Transverse colon (tissue), 4 donors: ENCODE data around the gene CFAP46. TPM values are rescaled to one million over a fixed set of nuclear protein-coding genes. Genes with fewer than 3 reads are reported as not detected.
"Not testable (repeated sequence)": the region's sequence is repeated elsewhere in the genome, so short reads cannot be mapped to it uniquely, and the experiment has no call there.

Experiments
- DNase-seq: peaks from one replicate; pipeline ENCODE4 v3.0.0-alpha.2; 2019
- H3K27ac ChIP-seq, 4 donors: fragments of 200-600 bp; sonication (generic); 2 replicates each; pipeline ENCODE4 v1.5.1; 2016 to 2018; ENCODE audit warnings: inconsistent platforms in 4 of 4
- H3K27me3 ChIP-seq: fragments of 200-600 bp; sonication (generic); 2 replicates; pipeline ENCODE4 v1.5.1; 2017; ENCODE audit warnings: inconsistent platforms
- H3K36me3 ChIP-seq, 4 donors: fragments of 200-600 bp; sonication (generic); 2 replicates each; pipeline ENCODE4 v1.5.1; 2017 to 2019; ENCODE audit warnings: inconsistent platforms in 4 of 4
- H3K4me1 ChIP-seq, 4 donors: fragments of 200-600 bp; sonication (generic); 2 replicates each; pipeline ENCODE4 v1.5.1; 2017 to 2020; ENCODE audit warnings: inconsistent platforms in 4 of 4
- H3K4me3 ChIP-seq, 4 donors: fragments of 200-600 bp; sonication (generic); 1 replicate in 1 of 4; 2 replicates in 3 of 4; pipeline versions ENCODE4 v1.5.1 to v1.6.1; 2017 to 2019; ENCODE audit warnings: inconsistent platforms in 4 of 4
- H3K9me3 ChIP-seq, 2 donors: fragments of 200-600 bp; sonication (generic); 2 replicates each; pipeline ENCODE4 v1.5.1; 2017 to 2019; ENCODE audit warnings: inconsistent platforms in 2 of 2
- CTCF ChIP-seq, 5 experiments: fragments of 200-600 bp in 3 of 5; fragments of 450-650 bp in 2 of 5; sonication (generic) in 3 of 5; IDR thresholded peaks; 1 replicate in 2 of 5; 2 replicates in 3 of 5; pipeline ENCODE4 v1.5.1; 2016 to 2017; ENCODE audit warnings: antibody characterized with exemption in 5 of 5, inconsistent platforms in 3 of 5, mild to moderate bottlenecking in 2 of 5, moderate library complexity in 1 of 5
- EP300 ChIP-seq: sonication (generic); formaldehyde crosslinking; IDR thresholded peaks from one replicate; pipeline ENCODE4 v1.6.1; 2017; ENCODE audit warnings: antibody characterized with exemption, low read depth
- POLR2A ChIP-seq: fragments of 450-650 bp; IDR thresholded peaks from one replicate; pipeline ENCODE4 v1.6.1; 2016; ENCODE audit warnings: antibody characterized with exemption, mild to moderate bottlenecking, moderate library complexity
- POLR2AphosphoS5 ChIP-seq, 3 donors: sonication (generic); formaldehyde crosslinking; IDR thresholded peaks; one replicate each; pipeline ENCODE4 v1.6.1; 2016; ENCODE audit warnings: antibody characterized with exemption in 3 of 3
- WGBS, 2 donors: methylation state at CpG; one replicate each; pipeline ENCODE4 v1.1.5; 2018; ENCODE audit warnings: low coverage in 1 of 2; 5-methylcytosine and 5-hydroxymethylcytosine counted together
- in situ Hi-C, 4 donors: fragments of 200-750 bp; cut with MboI; loops; one replicate each; pipeline versions ENCODE4 v1.15.0 to v1.15.1; 2017; ENCODE audit warnings: low sequenced_read_pairs in 3 of 4, low pct_ligation_motif_present in 1 of 4, low pct_unique_long_range_greater_than_20kb in 1 of 4
- intact Hi-C: fragments of 100-400 bp; cut with DNase I; formaldehyde crosslinking; loops from one replicate; pipeline ENCODE4 v1.15.1; 2023; ENCODE audit warnings: low total_unique reads
- total RNA-seq, 4 donors: library from RNA; depleted of rRNA; stranded (reverse); fragments of >200 nt; gene quantifications; one replicate each; pipeline ENCODE4 v1.1.0, GENCODE V29; 2016

Gene CFAP46
- total RNA-seq, 4 donors from 2014 or later, result not detected

- H3K4me1 ChIP-seq, result no peaks in the 10 kb centered on the region
- WGBS, 2 donors, result 80% methylated on average over 15 of the region's 21 CpGs; no CpG with 5 or more reads in 1 of the 2 donors
- in situ Hi-C loops (no loop called here), intact Hi-C loops (no loop called here)
- no peak overlapping the region for H3K27ac ChIP-seq
- H3K36me3 ChIP-seq, result no peaks in the 10 kb centered on the region
- TF ChIP-seq POLR2A (no peak), CTCF (IDR thresholded peaks at IDR 0.05) (no peak), EP300 (no peak), POLR2AphosphoS5 (IDR thresholded peaks at IDR 0.05) (no peak)
- H3K9me3 ChIP-seq, result no peaks in the 10 kb centered on the region
- H3K4me3 ChIP-seq, result no peak overlapping the region
- H3K27me3 ChIP-seq, result peaks cover 9% of the 10 kb centered on the region
- DNase-seq, result no peak
Observed at GRCh38 chr10:132798403-132798802, 144.0 kb downstream of the CFAP46 start.

GRCh38 chr10:132797986-132798385, 144.4 kb downstream of the CFAP46 start:
- H3K36me3 ChIP-seq, DNase-seq, intact Hi-C loops, H3K4me1 ChIP-seq, H3K27ac ChIP-seq, H3K4me3 ChIP-seq, H3K9me3 ChIP-seq, in situ Hi-C loops: not testable (repeated sequence)
- peaks cover 11% of the 10 kb centered on the region for H3K27me3 ChIP-seq
- 91 to 96% methylated on average over 16 to 25 of the region's 32 CpGs for WGBS, 2 donors

- Histone ChIP-seq H3K27me3 (peaks cover 11% of the 10 kb centered on the region), H3K9me3 (no peaks in the 10 kb centered on the region), H3K4me3 (no peak overlapping the region), H3K36me3 (no peaks in the 10 kb centered on the region), H3K4me1 (no peaks in the 10 kb centered on the region), H3K27ac (no peak overlapping the region)
- intact Hi-C loops, result no loop called here
- in situ Hi-C loops, result no loop called here
- 58 to 82% methylated on average over 5 to 17 of the region's 21 CpGs for WGBS, 2 donors
- TF ChIP-seq CTCF (IDR thresholded peaks at IDR 0.05) (no peak), EP300 (no peak), POLR2A (no peak), POLR2AphosphoS5 (IDR thresholded peaks at IDR 0.05) (no peak)
- DNase-seq, result no peak
Observed at GRCh38 chr10:132796846-132797245, 145.5 kb downstream of the CFAP46 start.

GRCh38 chr10:132793871-132794849, 148.2 kb downstream of the CFAP46 start:
- in situ Hi-C loops, result no loop called here
- H3K36me3 ChIP-seq, result no peaks in the 10 kb centered on the region
- no peaks in the 10 kb centered on the region for H3K9me3 ChIP-seq
- no peak for DNase-seq
- peaks cover 36% of the 10 kb centered on the region for H3K27me3 ChIP-seq
- intact Hi-C loops, result no loop called here
- H3K27ac ChIP-seq, result no peak overlapping the region
- WGBS, 2 donors, result 51 to 56% methylated on average over 6 to 40 of the region's 57 CpGs
- H3K4me1 ChIP-seq, result no peaks in the 10 kb centered on the region
- no peak overlapping the region for H3K4me3 ChIP-seq
- no peak for TF ChIP-seq POLR2AphosphoS5 (IDR thresholded peaks at IDR 0.05)
- no peak for TF ChIP-seq EP300
- TF ChIP-seq CTCF (IDR thresholded peaks at IDR 0.05), result no peak
- no peak for TF ChIP-seq POLR2A
